Measurements from ENCODE around the gene SECTM1. TPM values are rescaled to one million over a fixed set of nuclear protein-coding genes. Genes with fewer than 3 reads are reported as not detected.
A peak's percentile ranks its signal among the peaks of the same experiment; 100 is the strongest.

The SECTM1 gene
- total and polyA plus RNA-seq, 4 experiments from 2014 or later = 2.2 to 6.1 (median 4.8) TPM

DNA sequence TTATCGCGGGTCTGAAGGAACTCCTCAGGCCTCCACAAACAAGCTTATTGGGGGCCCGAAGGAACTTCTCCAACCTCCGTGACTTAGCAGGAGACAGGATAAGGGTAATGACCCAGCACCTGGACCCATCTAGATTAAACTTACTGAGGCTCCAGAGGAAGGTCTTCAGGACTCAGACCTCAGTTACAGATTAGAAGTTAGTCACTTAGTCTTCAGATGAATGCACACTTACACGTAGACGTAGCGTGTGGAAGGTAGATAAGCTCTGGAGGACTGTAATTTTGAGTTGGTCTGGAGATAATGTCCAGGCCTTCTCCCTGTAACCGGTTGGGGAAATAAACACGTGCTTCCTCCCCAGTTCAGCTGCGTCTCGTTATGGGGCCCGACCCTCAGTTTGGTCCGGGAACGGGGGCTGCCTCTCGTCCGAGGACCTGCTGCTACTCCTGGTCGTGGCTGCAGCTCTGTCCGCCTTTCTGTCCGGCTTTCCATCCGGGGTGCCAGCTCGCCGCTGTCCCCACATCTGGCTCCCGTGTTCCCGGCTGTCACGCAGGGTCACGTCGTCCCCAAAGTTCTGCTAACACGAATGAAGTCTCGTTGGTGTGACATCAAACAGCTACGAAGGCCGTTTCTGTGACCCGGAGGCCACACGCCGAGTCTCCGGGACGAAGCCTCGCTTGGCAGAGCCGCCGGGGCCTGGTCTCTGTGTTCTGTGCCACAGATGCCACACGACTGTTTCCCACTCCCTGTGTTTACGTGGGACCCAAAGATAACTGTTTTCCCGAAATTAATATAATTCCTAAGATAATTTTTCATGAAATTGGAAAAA lies 11.8 kb upstream of the SECTM1 start:
- Mint-ChIP-seq H3K4me1 (peaks cover 0 to 7% (median 4%) of the 10 kb centered on the region in 4 donors), H3K27ac (no peak overlapping the region), H3K9me3 (no peaks in the 10 kb centered on the region), H3K36me3 (no peaks in the 10 kb centered on the region), H3K27me3 (peaks cover 2 to 5% of the 10 kb centered on the region in 2 donors), H3K4me3 (no peak overlapping the region)
- no peaks in the 10 kb centered on the region for H3K9me3 ChIP-seq (ENCODE audit: control insufficient read depth in 1 of 2, low read length in 2 of 2)
- DNase-seq = no peak
- no peaks in the 10 kb centered on the region for H3K36me3 ChIP-seq (ENCODE audit: insufficient read depth, low read length)
- no peaks in the 10 kb centered on the region for H3K27me3 ChIP-seq (ENCODE audit: insufficient read depth, low read length)
- CTCF ChIA-PET (ENCODE audit: partially characterized antibody) = interaction anchor here (0.6 kb wide), 1 partner anchor 263 kb away, joined by 3 read pairs; no protein-coding TSS in a partner anchor
- no peak overlapping the region for H3K4me3 ChIP-seq (ENCODE audit: low read length in 2 of 2)
- H3K4me1 ChIP-seq (ENCODE audit: insufficient read depth, low read length) = peaks cover 6% of the 10 kb centered on the region
- no peak overlapping the region for H3K27ac ChIP-seq (ENCODE audit: low read depth, low read length)
- POLR2A ChIA-PET (ENCODE audit: partially characterized antibody) = interaction anchor here (1.2 to 2.5 kb wide), 2 partner anchors 12 to 47 kb away, joined by 3 to 7 read pairs; partner anchors contain the start of gene SECTM1
- intact Hi-C loops (cut with micrococcal nuclease) = no loop called here

DNA sequence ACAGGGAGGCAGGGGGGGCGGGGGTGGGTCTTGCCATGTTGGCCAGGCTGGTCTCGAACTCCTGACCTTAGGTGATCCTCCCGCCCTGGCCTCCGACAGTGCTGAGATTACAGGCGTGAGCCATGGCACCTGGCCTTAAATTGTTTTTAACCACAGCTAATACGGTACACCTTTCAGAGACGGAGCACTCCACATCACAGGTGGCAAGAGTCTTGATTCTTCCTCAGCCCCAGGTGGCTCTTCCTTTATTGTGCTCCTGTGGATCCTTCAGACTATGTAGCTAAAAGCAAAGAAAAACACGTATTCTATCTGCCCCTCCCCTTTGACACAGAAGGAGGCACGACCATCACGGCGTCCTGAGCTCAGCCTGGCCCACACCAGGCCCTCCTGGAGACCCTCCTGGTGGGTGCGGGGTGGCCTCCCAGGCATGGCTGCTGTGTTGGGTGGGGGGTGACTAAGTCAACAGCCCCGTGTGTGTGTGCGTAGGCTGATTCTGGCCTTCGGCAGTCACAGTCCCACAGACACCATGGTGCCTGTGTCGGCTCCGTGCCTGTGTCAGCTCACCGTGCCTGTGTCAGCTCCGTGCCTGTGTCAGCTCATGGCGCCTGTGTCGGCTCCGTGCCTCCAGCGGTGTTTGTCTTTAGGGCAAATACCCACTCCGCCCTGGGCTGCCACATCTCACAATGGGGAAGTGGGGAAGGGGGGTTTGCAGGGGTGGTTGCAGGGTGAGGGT lies 10.8 kb upstream of the SECTM1 start:
- Histone ChIP-seq H3K4me1 (ENCODE audit: insufficient read depth, low read length) (peaks cover 6% of the 10 kb centered on the region), H3K27ac (ENCODE audit: low read depth, low read length) (no peak overlapping the region), H3K36me3 (ENCODE audit: insufficient read depth, low read length) (no peaks in the 10 kb centered on the region), H3K27me3 (ENCODE audit: insufficient read depth, low read length) (no peaks in the 10 kb centered on the region), H3K4me3 (ENCODE audit: low read length in 2 of 2) (no peak overlapping the region), H3K9me3 (ENCODE audit: control insufficient read depth in 1 of 2, low read length in 2 of 2) (no peaks in the 10 kb centered on the region)
- Mint-ChIP-seq H3K4me3 (no peak overlapping the region), H3K27ac (no peak overlapping the region), H3K9me3 (no peaks in the 10 kb centered on the region), H3K4me1 (peaks cover 0 to 7% (median 4%) of the 10 kb centered on the region in 4 donors), H3K27me3 (peaks cover 2% of the 10 kb centered on the region in 2 donors), H3K36me3 (no peaks in the 10 kb centered on the region)
- ChIA-PET POLR2A (ENCODE audit: partially characterized antibody) (interaction anchor here (1.2 to 2.5 kb wide), 2 partner anchors 11 to 46 kb away, joined by 3 to 7 read pairs; partner anchors contain the start of gene SECTM1), CTCF (ENCODE audit: partially characterized antibody) (interaction anchor here (0.6 to 0.8 kb wide), 3 partner anchors 71 to 210 kb away, joined by 3 to 5 read pairs (median 3); no protein-coding TSS in a partner anchor)
- intact Hi-C loops (cut with micrococcal nuclease) = no loop called here
- DNase-seq = no peak

DNA sequence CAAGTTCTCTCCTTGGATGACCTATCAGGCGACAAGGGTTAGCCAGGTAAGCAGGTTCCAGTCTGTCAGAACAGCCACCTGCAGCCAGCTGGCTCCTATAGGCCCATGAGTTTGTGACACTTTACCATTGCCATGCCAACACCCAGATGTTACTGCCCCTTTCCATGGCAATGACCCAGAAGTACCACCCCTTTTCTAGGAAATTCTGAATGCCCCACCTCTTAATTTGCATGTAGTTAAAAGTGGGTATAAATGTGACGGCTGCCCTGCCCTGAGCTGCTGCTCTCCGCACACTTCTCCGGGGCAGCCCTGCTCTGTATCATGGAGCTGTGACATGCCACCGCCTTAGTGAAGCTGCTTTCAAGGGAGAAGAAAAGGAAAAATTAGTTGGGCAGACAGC lies 10.0 kb upstream of the SECTM1 start:
- Histone ChIP-seq H3K4me3 (ENCODE audit: low read length in 2 of 2) (no peak overlapping the region), H3K4me1 (ENCODE audit: insufficient read depth, low read length) (peaks cover 6% of the 10 kb centered on the region), H3K27ac (ENCODE audit: low read depth, low read length) (no peak overlapping the region), H3K36me3 (ENCODE audit: insufficient read depth, low read length) (no peaks in the 10 kb centered on the region), H3K9me3 (ENCODE audit: control insufficient read depth in 1 of 2, low read length in 2 of 2) (no peaks in the 10 kb centered on the region), H3K27me3 (ENCODE audit: insufficient read depth, low read length) (no peaks in the 10 kb centered on the region)
- Mint-ChIP-seq H3K27ac (no peak overlapping the region), H3K4me1 (peaks cover 6 to 11% (median 8%) of the 10 kb centered on the region in 4 donors), H3K27me3 (peaks cover 0 to under 1% of the 10 kb centered on the region in 2 donors), H3K9me3 (no peaks in the 10 kb centered on the region), H3K4me3 (no peak overlapping the region), H3K36me3 (no peaks in the 10 kb centered on the region)
- ChIA-PET POLR2A (ENCODE audit: partially characterized antibody) (interaction anchor here (2.5 kb wide), 1 partner anchor 10 kb away, joined by 7 read pairs; the partner anchor contains the start of gene SECTM1), CTCF (ENCODE audit: partially characterized antibody) (interaction anchor here (0.6 to 0.8 kb wide), 3 partner anchors 71 to 211 kb away, joined by 3 to 5 read pairs (median 3); no protein-coding TSS in a partner anchor)
- DNase-seq = no peak
- intact Hi-C loops (cut with micrococcal nuclease) = no loop called here

DNA sequence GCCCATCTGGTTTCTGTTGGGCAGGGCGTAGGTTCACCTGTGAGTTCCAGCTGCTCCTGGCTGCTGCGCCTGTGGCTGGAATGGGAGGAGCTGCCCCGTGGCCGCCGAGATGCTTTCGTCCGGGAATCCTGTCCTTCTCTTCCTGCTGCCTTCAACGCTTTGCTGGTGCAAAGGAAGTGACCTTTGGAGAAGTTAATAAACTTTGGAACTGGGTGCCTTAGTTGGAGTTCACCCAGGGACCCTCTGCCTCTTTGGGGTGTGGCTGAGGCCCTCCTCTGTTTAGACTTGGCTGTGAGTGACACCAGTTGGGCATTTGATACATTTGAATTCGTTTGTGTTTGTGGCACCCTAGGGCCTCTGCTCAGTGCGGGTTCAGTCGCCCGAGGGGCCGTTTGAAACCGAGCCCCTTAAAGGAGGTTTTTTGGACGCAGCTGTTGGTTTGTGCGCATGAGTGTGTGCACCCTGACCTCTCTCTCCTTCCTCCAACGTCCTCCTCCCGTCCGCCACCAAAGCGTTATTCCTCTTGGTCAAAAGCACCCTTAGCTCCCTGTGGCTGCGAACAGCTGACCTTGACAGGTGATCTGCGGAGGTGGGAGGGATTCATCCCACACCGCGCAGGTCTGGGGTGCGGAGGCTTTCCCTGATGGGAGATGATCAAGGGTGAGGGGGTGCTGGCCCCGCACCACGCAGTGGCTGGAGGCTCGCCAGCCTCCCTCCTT lies 9.0 kb upstream of the SECTM1 start:
- H3K27ac ChIP-seq (ENCODE audit: low read depth, low read length) = no peak overlapping the region
- POLR2A ChIA-PET (ENCODE audit: partially characterized antibody) = interaction anchor here (2.5 kb wide), 1 partner anchor 9 kb away, joined by 7 read pairs; the partner anchor contains the start of gene SECTM1
- no peaks in the 10 kb centered on the region for H3K9me3 Mint-ChIP-seq
- no peak overlapping the region for H3K4me3 Mint-ChIP-seq
- H3K36me3 Mint-ChIP-seq = no peaks in the 10 kb centered on the region
- H3K4me1 ChIP-seq (ENCODE audit: insufficient read depth, low read length) = peaks cover 6% of the 10 kb centered on the region
- CTCF ChIA-PET (ENCODE audit: partially characterized antibody) = no interaction called here
- H3K27me3 ChIP-seq (ENCODE audit: insufficient read depth, low read length) = no peaks in the 10 kb centered on the region
- no peaks in the 10 kb centered on the region for H3K9me3 ChIP-seq (ENCODE audit: control insufficient read depth in 1 of 2, low read length in 2 of 2)
- H3K27ac Mint-ChIP-seq = no peak overlapping the region
- DNase-seq = no peak
- intact Hi-C loops (cut with micrococcal nuclease) = no loop called here
- no peak overlapping the region for H3K4me3 ChIP-seq (ENCODE audit: low read length in 2 of 2)
- no peaks in the 10 kb centered on the region for H3K36me3 ChIP-seq (ENCODE audit: insufficient read depth, low read length)
- no peaks in the 10 kb centered on the region for H3K27me3 Mint-ChIP-seq
- H3K4me1 Mint-ChIP-seq = peaks cover 7 to 14% (median 8%) of the 10 kb centered on the region in 4 donors

DNA sequence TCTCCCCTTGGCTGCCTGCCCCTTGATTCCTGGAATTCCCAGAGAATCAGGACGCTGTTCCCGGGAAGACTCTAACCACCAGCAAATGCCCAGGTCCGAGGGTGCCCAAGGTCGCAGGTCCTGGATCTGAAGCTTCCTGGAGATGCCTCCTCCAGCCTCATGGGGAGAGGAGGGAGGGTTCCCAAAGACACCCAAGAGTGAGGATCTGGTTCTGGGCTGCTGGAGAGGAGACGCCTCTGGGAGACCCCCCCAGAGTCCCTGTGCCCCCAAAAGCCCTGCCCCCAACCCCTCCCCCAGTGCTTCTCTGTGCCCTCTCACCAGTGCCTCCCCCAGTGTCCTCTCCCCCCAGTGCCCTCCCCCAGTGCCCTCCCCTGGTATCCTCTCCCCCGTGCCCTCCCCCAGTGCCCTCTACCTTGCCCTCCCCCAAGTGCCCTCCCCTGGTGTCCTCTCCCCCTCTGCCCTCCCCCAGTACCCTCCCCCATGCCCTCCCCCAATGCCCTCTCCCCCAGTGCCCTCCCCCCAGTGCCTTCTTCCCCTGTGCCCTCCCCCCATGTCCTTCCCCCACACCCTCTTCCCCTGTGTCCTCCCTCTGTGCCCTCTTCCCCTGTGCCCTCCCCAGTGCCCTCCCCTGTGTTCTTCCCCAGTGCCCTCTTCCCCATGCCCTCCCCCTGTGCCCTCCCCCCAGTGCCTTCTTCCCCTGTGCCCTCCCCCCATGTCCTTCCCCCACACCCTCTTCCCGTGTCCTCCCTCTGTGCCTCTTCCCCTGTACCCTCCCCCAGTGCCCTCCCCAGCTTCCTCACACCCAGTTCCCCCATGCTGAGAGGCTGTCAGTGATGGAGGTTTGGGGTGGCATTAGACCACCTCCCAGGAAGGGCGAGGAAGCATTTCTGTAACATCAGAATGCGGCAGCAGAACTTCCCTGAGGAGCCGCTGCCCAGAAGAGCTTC lies 6.3 kb upstream of the SECTM1 start:
- H3K27ac Mint-ChIP-seq = no peak overlapping the region
- Histone ChIP-seq H3K27ac (ENCODE audit: low read depth, low read length) (no peak overlapping the region), H3K4me1 (ENCODE audit: insufficient read depth, low read length) (peaks cover 6% of the 10 kb centered on the region), H3K27me3 (ENCODE audit: insufficient read depth, low read length) (no peaks in the 10 kb centered on the region), H3K9me3 (ENCODE audit: control insufficient read depth in 1 of 2, low read length in 2 of 2) (no peaks in the 10 kb centered on the region), H3K4me3 (ENCODE audit: low read length in 2 of 2) (no peak overlapping the region), H3K36me3 (ENCODE audit: insufficient read depth, low read length) (no peaks in the 10 kb centered on the region)
- H3K4me1 Mint-ChIP-seq = peaks cover 10 to 20% (median 13%) of the 10 kb centered on the region in 4 donors
- H3K27me3 Mint-ChIP-seq = peaks cover 0 to 1% of the 10 kb centered on the region in 2 donors
- no peak for DNase-seq
- H3K4me3 Mint-ChIP-seq = no peak overlapping the region
- intact Hi-C loops (cut with micrococcal nuclease) = no loop called here
- peaks cover 0 to 3% of the 10 kb centered on the region in 2 donors for H3K36me3 Mint-ChIP-seq
- no peaks in the 10 kb centered on the region for H3K9me3 Mint-ChIP-seq
- ChIA-PET CTCF (ENCODE audit: partially characterized antibody) (no interaction called here), POLR2A (ENCODE audit: partially characterized antibody) (no interaction called here)

DNA sequence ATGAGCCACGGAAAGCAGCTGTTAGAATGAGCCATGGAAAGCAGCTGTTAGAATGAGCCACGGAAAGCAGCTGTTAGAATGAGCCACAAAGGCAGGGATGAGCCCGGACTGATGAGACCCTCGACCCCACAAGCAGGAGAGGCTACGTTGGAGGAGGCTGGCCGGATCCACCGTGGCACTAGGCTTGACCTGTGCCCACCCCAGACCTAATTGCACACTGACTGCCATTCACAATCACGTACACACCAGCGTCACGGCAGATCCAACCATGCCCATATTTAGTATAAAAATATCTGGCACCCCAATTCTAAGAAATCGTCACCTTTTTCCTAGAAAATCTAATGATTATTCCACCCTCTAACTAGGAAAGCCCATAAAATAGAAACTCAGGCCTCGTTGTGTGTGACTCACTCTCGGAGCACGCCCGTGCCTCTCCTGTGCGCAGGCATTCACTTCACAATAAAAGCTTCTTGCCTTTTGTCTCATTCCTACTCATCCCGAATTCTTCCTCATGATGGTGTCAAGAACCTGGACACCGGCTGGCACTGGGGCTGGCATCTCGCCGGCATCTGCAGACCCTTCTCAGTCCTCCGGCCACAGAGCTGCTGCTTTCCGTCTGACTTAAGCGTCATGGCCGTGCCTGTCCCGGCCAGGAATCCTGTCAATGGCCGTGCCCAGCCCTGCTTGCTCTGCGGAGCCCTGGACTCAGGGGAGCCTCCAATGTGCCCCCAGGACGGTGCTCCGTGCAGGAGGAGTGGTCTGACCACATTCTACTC lies 5.5 kb upstream of the SECTM1 start:
- intact Hi-C loops (cut with micrococcal nuclease) = no loop called here
- Histone ChIP-seq H3K4me1 (ENCODE audit: insufficient read depth, low read length) (peaks cover 15% of the 10 kb centered on the region), H3K9me3 (ENCODE audit: control insufficient read depth in 1 of 2, low read length in 2 of 2) (no peaks in the 10 kb centered on the region), H3K36me3 (ENCODE audit: insufficient read depth, low read length) (no peaks in the 10 kb centered on the region), H3K4me3 (ENCODE audit: low read length in 2 of 2) (no peak overlapping the region), H3K27ac (ENCODE audit: low read depth, low read length) (no peak overlapping the region), H3K27me3 (ENCODE audit: insufficient read depth, low read length) (no peaks in the 10 kb centered on the region)
- peaks cover 0 to 2% of the 10 kb centered on the region in 2 donors for H3K27me3 Mint-ChIP-seq
- H3K36me3 Mint-ChIP-seq = peaks cover 0 to 4% of the 10 kb centered on the region in 2 donors
- no peak for DNase-seq
- POLR2A ChIA-PET (ENCODE audit: partially characterized antibody) = no interaction called here
- H3K4me1 Mint-ChIP-seq = peaks cover 13 to 24% (median 17%) of the 10 kb centered on the region in 4 donors
- H3K4me3 Mint-ChIP-seq = no peak overlapping the region
- no peaks in the 10 kb centered on the region for H3K9me3 Mint-ChIP-seq
- CTCF ChIA-PET (ENCODE audit: partially characterized antibody) = no interaction called here
- peak overlapping the region in 1 of 7 donors; percentile 26 for H3K27ac Mint-ChIP-seq
